Measurements from ENCODE around the gene SPN.

DNA sequence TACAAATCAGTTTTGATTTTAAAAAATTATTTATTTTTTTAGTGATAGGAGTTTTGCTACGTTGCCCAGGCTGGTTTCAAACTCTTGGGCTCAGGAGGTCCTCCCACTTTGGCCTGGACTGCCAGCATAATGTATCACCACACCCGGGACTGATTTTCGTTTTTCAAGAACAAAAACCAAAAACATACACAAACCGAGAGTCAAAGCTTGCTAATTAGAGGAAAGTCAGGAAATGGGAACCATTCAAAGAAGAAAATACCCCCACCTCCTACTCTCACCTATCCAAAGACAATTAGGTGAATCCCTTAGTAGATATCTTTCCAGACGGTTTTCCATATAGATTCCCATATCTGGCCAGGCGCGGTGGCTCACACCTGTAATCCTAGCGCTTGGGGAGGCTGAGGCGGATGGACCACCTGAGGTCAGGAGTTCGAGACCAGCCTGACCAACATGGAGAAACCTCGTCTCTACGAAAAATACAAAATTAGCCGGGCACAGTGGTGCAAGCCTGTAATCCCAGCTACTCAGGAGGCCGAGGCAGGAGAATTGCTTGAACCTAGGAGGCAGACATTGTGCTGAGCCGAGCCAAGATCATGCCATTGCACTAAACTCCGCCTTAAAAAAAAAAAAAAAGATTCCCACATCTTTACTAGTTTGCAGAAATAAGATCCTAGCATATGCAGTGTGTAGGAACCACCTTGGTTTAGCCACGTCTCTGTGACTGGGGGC is 883 bp upstream of the SPN start:
- TF ChIP-seq, protein P1, sequence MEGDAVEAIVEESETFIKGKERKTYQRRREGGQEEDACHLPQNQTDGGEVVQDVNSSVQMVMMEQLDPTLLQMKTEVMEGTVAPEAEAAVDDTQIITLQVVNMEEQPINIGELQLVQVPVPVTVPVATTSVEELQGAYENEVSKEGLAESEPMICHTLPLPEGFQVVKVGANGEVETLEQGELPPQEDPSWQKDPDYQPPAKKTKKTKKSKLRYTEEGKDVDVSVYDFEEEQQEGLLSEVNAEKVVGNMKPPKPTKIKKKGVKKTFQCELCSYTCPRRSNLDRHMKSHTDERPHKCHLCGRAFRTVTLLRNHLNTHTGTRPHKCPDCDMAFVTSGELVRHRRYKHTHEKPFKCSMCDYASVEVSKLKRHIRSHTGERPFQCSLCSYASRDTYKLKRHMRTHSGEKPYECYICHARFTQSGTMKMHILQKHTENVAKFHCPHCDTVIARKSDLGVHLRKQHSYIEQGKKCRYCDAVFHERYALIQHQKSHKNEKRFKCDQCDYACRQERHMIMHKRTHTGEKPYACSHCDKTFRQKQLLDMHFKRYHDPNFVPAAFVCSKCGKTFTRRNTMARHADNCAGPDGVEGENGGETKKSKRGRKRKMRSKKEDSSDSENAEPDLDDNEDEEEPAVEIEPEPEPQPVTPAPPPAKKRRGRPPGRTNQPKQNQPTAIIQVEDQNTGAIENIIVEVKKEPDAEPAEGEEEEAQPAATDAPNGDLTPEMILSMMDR (IDR thresholded peaks at IDR 0.05), result no peak
- TF ChIP-seq POLR2A (IDR thresholded peaks at IDR 0.05), result no peak

Data from adrenal gland (tissue), 5 donors.